ENCODE results near the gene TNFAIP2. TPM values are rescaled to one million over a fixed set of nuclear protein-coding genes. Genes with fewer than 3 reads are reported as not detected.
"Not testable (repeated sequence)": the region's sequence is repeated elsewhere in the genome, so short reads cannot be mapped to it uniquely, and the experiment has no call there.

Gene TNFAIP2
- total and polyA plus RNA-seq, 9 donors, result 7.1 to 258 (median 27.4) TPM

DNA sequence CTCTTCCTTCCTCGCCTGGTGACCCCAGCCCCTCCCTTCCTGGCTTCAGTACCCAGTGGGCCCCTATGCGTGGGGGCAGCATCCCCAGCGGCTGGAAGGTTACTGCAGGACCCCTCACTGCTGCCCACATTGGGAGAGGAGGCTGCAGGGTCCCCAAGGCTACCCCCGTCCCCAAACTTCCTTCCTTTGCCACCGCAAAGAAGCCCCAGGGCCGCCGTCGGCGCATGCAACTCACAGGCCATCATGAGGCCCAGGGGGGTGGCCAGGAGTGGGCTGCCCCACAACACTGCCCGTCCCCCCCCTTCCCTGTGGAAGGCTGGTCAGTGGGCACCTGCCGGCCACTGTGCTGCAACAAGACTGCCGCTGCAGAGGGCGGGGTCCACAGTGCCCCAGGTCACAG, 9.5 kb upstream of the TNFAIP2 start:
- peaks cover 17% of the 10 kb centered on the region for H3K4me1 ChIP-seq (ENCODE audit: insufficient read depth)
- H3K4me3 ChIP-seq, result no peak overlapping the region
- DNase-seq, result no peak
- no peaks in the 10 kb centered on the region for H3K9me3 ChIP-seq
- H3K27me3 ChIP-seq, result no peaks in the 10 kb centered on the region
- intact Hi-C loops (cut with DNase I), result no loop called here
- WGBS, 3 donors, result 89 to 95% (median 94%) methylated on average over 13 of the region's 13 CpGs
- no peaks in the 10 kb centered on the region for H3K36me3 ChIP-seq
- no peak overlapping the region for H3K27ac ChIP-seq
- TF ChIP-seq EP300 (IDR thresholded peaks at IDR 0.05) (no peak), POLR2A (IDR thresholded peaks at IDR 0.05) (no peak)
- TF ChIP-seq, protein P1, sequence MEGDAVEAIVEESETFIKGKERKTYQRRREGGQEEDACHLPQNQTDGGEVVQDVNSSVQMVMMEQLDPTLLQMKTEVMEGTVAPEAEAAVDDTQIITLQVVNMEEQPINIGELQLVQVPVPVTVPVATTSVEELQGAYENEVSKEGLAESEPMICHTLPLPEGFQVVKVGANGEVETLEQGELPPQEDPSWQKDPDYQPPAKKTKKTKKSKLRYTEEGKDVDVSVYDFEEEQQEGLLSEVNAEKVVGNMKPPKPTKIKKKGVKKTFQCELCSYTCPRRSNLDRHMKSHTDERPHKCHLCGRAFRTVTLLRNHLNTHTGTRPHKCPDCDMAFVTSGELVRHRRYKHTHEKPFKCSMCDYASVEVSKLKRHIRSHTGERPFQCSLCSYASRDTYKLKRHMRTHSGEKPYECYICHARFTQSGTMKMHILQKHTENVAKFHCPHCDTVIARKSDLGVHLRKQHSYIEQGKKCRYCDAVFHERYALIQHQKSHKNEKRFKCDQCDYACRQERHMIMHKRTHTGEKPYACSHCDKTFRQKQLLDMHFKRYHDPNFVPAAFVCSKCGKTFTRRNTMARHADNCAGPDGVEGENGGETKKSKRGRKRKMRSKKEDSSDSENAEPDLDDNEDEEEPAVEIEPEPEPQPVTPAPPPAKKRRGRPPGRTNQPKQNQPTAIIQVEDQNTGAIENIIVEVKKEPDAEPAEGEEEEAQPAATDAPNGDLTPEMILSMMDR (IDR thresholded peaks at IDR 0.05), result no peak

DNA sequence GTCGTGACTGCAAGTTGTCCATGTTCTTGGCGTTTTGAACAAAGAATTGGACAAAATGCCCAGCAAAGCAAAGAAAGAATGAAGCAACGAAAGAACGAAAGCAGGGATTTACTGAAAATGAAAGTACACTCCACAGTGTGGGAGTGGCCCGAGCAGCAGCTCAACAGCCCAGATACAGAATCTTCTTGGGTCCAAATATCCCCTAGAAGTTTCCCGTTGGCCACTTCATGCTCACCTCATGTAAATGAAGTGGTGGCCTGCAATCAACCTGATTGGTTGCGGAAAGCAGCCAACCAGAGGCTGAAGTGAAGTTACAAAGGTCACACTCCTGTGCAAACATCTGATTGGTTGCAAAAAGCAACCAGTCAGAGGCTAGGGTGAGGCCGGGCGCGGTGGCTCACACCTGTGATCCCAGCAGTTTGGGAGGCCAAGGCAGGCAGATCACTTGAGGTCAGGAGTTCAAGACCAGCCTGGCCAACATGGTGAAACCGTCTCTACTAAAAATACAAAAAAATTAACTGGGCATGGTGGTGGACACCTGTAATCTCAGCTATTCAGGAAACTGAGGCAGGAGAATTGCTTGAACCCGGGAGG, 8.1 kb upstream of the TNFAIP2 start:
- H3K27me3 ChIP-seq; DNase-seq; H3K9me3 ChIP-seq; intact Hi-C loops (cut with DNase I); H3K36me3 ChIP-seq; H3K4me3 ChIP-seq: not testable (repeated sequence)
- Histone ChIP-seq H3K4me1 (ENCODE audit: insufficient read depth) (peaks cover 11% of the 10 kb centered on the region), H3K27ac (peak overlapping the region; percentile 16 to 38)
- 41 to 49% (median 44%) methylated on average over 12 of the region's 12 CpGs for WGBS, 3 donors

DNA sequence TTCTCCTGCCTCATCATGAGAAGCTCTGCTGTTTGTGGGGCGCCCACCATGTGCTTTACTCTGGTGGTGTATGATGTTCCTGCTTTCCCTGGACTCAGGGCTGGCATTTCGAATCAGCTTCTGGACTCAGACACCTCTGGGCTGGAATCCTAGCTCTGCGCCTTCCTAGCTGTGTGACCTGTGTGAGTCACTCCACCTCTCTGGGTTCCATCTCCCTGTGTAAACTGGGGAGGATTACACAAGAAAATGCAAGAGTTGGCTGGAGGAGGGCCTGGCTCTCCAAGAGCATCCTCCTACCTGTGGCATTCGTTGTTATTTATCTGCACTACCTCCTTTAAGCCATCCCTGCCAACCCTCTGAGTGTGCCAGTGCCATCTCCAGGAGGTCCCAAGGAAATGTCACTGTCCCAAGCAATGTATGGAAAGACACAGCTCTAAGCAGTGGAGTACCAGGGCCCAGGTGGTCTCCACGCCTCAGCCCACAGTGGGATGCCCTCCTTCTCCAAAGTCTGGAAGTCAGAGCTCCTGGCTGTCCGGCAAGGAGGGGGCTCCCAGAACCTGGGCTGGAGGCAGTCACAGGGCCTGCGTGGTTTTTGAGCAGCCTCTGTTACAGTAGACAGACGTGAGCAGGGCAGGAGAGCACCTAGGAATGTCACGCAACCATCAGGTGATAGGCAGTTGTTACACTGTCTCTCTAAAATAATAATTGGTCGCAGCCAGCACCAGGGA, 7.3 kb upstream of the TNFAIP2 start:
- intact Hi-C loops (cut with DNase I), result no loop called here
- Histone ChIP-seq H3K4me3 (no peak overlapping the region), H3K27me3 (no peaks in the 10 kb centered on the region), H3K27ac (no peak overlapping the region), H3K36me3 (no peaks in the 10 kb centered on the region), H3K4me1 (ENCODE audit: insufficient read depth) (peaks cover 4% of the 10 kb centered on the region), H3K9me3 (no peaks in the 10 kb centered on the region)
- WGBS, 3 donors, result 89 to 92% (median 90%) methylated on average over 10 of the region's 10 CpGs
- DNase-seq, result no peak
- no peak for TF ChIP-seq POLR2A (IDR thresholded peaks at IDR 0.05)
- no peak for TF ChIP-seq EP300 (IDR thresholded peaks at IDR 0.05)
- TF ChIP-seq, protein P1 (IDR thresholded peaks at IDR 0.05), result no peak

DNA sequence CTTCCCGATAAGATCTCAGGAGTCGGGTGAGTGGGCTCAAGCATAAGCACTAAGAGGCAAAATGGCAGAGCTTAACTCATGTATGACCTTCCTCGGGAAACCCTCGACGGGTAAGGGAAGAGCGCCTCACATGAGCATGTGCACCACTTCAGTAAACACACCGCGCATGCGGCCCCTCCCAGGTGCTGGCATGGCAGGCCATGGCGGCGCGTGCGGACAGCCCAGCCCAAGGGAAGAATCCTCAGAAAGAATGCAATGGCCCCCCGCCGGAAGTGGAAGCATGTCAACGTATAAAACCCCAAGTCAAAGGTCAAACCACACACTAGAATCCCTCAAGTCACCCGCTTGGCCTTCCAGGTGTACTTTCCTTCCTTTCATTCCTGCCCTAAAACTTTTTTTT, 6.6 kb upstream of the TNFAIP2 start:
- TF ChIP-seq POLR2A (IDR thresholded peaks at IDR 0.05), result no peak
- TF ChIP-seq EP300 (IDR thresholded peaks at IDR 0.05), result no peak

DNA sequence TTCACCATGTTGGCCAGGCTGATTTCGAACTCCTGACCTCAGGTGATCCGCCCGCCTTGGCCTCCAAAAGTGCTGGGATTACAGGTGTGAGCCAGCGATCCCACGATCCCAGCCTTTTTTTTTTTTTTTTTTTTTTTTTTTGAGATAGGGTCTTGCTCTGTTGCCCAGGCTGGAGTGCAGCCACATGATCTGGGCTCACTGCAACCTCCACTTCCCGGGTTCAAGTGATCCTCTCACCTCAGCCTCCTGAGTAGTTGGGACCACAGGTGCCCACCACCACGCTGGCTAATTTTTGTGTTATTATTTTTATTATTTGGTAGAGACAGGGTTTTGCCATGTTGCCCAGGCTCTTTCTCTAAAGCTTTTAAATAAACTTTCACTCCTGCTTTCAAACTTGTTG, 5.8 kb upstream of the TNFAIP2 start:
- H3K4me3 ChIP-seq; H3K27ac ChIP-seq; H3K9me3 ChIP-seq; intact Hi-C loops (cut with DNase I); DNase-seq; H3K27me3 ChIP-seq; H3K36me3 ChIP-seq: not testable (repeated sequence)
- peaks cover 10% of the 10 kb centered on the region for H3K4me1 ChIP-seq (ENCODE audit: insufficient read depth)
- 88 to 95% (median 94%) methylated on average over 7 of the region's 7 CpGs for WGBS, 3 donors

More for the DNA sequence above, 6.6 kb upstream of the TNFAIP2 start:
- Histone ChIP-seq H3K36me3 (no peaks in the 10 kb centered on the region), H3K27ac (no peak overlapping the region), H3K9me3 (no peaks in the 10 kb centered on the region), H3K4me1 (ENCODE audit: insufficient read depth) (peaks cover 6% of the 10 kb centered on the region), H3K27me3 (no peaks in the 10 kb centered on the region), H3K4me3 (no peak overlapping the region)
- DNase-seq, result no peak
- WGBS, 3 donors, result 84 to 91% (median 86%) methylated on average over 17 of the region's 17 CpGs
- intact Hi-C loops (cut with DNase I), result no loop called here

Data from ovary (tissue), 9 donors.